DND-41 (cell line): ENCODE results near the gene KIAA1671.

ENCODE experiments used
- EZH2 ChIP-seq: IDR thresholded peaks from 3 replicates; pipeline ENCODE4 v1.6.1; 2012; ENCODE audit warnings: borderline replicate concordance, low read depth, mild to moderate bottlenecking, moderate library complexity, low read length, inconsistent platforms; ENCODE audit not compliant: severe bottlenecking
- TF ChIP-seq, protein P1 (sequence below): IDR thresholded peaks from 2 replicates; pipeline ENCODE4 v1.5.1; 2012; ENCODE audit warnings: borderline replicate concordance, low read length, moderate library complexity, mild to moderate bottlenecking; ENCODE audit not compliant: poor library complexity, severe bottlenecking; ENCODE audit errors: extremely low read depth

DNA sequence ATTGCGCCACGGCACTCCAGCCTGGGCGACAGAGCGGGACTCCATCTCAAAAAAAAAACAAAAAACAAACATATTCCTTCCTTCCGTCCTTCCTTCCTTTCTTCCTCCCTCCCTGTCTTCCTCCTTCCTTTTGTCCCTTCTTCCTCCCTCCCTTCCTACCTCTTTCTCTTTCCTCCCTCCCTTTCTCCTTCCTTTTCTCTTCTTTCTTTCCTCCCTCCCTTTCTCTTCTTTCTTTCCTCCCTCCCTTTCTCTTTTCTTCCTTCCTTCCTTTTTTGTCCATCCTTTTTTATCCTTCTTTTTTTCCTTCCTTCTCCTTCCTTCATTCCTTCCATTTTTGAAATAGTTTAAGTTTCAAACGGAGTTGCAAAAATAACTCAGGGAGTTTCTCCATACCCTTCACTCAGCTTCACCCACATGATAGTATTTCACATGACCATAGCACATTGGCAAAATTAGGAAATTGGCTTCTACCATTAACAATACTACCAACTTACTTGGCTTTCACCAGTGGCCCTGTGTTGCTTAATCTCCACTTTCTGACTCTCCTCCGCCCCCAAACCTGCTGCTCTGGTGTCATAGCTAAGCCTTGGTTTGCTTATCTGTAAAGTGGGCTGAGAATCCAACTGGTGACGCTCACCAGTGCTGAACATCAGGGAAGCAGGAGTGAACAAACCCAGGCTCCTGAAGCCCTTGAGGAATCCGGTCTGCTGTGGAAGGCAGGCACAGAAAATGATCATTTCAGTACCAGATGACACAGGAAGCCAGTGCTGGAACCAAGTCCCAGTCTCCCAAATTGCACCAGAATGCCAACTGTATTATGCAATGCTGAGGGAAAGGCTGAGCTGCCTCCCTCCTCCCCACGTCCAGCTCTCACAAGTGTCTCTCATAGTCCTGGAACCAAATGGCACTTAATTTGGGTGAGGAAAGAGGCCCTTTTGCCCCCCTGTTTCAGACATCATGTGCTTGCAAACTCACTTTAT, 229.9 kb downstream of the KIAA1671 start:
- TF ChIP-seq, protein P1, sequence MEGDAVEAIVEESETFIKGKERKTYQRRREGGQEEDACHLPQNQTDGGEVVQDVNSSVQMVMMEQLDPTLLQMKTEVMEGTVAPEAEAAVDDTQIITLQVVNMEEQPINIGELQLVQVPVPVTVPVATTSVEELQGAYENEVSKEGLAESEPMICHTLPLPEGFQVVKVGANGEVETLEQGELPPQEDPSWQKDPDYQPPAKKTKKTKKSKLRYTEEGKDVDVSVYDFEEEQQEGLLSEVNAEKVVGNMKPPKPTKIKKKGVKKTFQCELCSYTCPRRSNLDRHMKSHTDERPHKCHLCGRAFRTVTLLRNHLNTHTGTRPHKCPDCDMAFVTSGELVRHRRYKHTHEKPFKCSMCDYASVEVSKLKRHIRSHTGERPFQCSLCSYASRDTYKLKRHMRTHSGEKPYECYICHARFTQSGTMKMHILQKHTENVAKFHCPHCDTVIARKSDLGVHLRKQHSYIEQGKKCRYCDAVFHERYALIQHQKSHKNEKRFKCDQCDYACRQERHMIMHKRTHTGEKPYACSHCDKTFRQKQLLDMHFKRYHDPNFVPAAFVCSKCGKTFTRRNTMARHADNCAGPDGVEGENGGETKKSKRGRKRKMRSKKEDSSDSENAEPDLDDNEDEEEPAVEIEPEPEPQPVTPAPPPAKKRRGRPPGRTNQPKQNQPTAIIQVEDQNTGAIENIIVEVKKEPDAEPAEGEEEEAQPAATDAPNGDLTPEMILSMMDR, result no peak
- no peak for TF ChIP-seq EZH2
